Measurements from ENCODE around the gene CACNG8.
"Not testable (repeated sequence)": the region's sequence is repeated elsewhere in the genome, so short reads cannot be mapped to it uniquely, and the experiment has no call there.

Gene CACNG8

GRCh38 chr19:54035215-54036178 is 72.8 kb downstream of the CACNG8 start:
- no peak for DNase-seq (ENCODE audit: low read depth)

DNA sequence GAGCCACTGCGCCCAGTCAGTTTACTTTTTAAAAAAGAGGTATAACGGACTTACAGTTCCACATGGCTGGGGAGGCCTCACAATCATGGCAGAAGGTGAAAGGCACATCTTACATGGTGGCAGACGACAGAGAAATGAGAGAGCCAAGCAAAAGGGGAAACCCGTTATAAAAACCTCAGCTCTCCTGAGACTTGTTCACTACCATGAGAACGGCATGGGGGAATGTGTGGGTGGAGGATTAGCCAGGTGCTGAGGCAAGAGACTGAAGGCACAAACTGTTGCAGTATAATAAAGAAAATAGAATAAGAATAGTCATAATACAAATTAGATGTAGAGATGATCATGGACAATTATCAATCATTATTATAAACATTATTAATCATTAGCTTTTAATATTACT is 73.8 kb downstream of the CACNG8 start:
- not testable (repeated sequence) for DNase-seq (ENCODE audit: low read depth)

Data from activated T-cell treated with anti-CD3 and anti-CD28 coated beads for 48 hours (primary cell).